SIG-M5 treated with dmso at 0.1 percent for 504 hours (cell line): Measurements from ENCODE around the gene CNTNAP2.

Experiments used
- DNase-seq: peaks from one replicate; lab custom pipeline; 2025; ENCODE audit not compliant: unreplicated experiment; lab: John Stamatoyannopoulos, UW

Gene CNTNAP2

DNA sequence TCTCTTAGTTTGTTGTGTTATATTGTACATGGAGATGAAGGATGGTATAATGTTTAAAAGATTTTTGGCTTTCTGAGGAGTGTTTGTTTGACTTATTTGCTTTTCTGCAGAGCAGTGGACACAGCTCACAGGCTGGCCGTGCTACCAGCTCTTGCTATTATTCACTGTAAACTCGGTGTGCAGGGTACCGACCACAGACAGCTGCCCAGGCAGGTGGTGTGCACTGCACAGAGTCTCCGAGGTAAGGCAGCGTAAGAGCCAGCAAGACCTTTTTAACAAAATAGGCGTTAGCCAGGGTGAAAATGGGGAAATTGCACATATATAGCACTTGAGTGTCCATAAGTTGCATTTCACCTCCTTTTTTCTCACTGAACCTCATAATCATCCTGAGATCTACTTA is 438.0 kb downstream of the CNTNAP2 start:
- no peak for DNase-seq

DNA sequence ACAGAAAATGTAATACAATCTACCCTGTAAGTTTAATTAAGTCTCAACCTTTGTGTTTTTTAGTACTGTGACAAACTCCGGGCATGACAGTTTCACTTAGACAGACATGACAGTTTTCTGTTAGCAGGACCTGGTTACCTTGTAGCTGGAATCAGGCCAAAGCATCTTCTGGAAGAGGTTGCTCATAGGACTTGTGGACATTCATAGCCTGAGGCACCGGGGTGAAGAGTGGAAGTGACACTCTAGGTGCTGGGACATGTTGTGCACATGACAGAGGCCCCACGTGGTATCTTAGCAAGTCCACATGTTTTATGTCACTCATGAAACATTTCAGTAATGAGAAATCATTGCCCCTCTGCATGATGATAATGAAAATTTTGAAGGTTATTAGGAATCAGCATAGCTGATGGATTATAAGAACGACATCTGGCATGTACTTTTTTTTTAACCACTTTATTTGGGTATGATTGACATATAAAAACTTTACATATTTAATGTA is 441.4 kb downstream of the CNTNAP2 start:
- no peak for DNase-seq

GRCh38 chr7:146565872-146566271 is 449.3 kb downstream of the CNTNAP2 start:
- no peak for DNase-seq

GRCh38 chr7:146575903-146576302 is 459.3 kb downstream of the CNTNAP2 start:
- DNase-seq: no peak

- no peak for DNase-seq
Measured at GRCh38 chr7:146591976-146592375, 475.4 kb downstream of the CNTNAP2 start.

- DNase-seq: no peak
Measured at GRCh38 chr7:146606628-146607027, 490.0 kb downstream of the CNTNAP2 start.

DNA sequence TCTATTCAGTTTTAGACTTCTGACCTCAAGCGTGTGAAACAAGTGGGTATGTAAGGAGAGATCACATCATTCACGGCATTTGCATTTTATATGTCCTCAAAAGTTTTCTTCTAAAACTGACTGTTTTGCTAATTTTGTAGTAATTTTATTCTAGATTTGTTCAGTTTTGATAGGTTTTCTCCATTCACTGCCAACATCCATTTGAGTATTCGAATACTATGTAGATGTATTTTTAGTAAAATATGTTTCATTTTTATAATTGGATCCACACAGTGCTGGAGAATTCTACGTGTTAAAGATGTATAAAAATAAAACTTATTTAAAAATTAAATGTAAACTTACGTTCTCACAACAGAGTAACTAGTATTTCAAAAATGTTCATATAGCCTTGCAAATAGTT is 503.0 kb downstream of the CNTNAP2 start:
- no peak for DNase-seq

DNA sequence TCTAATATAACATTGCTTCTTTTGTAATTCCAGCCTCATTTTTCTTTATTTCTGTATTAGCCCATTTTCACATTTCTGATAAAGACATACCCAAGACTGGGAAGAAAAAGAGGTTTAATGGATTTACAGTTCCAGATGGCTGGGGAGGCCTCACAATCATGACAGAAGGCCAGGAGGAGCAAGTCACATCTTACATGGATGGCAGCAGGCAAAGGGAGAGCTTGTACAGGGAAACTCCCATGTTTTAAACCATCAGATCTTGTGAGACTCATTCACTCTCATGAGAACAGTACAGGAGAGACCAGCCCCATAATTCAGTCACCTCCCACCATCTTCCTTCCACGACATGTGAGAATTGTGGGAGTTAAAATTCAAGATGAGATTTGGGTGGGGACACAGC is 510.3 kb downstream of the CNTNAP2 start:
- DNase-seq: no peak

- no peak for DNase-seq
Measured at GRCh38 chr7:146635205-146636032, 518.8 kb downstream of the CNTNAP2 start.

- no peak for DNase-seq
Measured at GRCh38 chr7:146636033-146636356, 519.4 kb downstream of the CNTNAP2 start.

- no peak for DNase-seq
Measured at GRCh38 chr7:146636581-146636980, 520.0 kb downstream of the CNTNAP2 start.

- no peak for DNase-seq
Measured at GRCh38 chr7:146639291-146639690, 522.7 kb downstream of the CNTNAP2 start.

- DNase-seq: no peak
Measured at GRCh38 chr7:146641491-146641890, 524.9 kb downstream of the CNTNAP2 start.

DNA sequence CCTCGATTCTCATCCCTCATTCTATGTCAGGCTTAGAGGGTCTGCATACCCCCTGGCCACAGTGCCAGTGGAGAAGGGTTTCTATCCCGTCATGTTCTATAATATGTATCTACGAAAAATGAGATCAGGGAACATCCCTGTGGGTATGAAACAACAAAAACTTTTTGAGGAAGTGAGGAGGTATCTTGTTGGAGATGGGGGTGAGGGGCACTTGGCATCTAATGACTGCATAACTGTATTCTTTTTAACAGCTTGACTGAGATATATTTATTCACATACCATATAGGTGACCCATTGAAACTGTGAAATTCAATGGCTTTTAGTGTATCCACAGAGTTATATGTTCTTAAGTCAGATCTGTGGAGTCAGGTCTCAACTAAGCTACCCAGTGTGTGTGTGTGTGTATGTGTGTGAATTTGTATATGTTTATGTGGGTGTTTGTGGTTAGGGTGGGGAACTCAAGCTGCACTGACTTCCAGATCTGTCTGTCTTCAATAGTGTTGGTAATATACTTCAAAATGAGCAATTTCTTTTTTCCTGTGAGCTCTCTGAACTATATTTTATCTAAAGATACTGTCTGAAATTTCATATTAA is 528.9 kb downstream of the CNTNAP2 start:
- no peak for DNase-seq

GRCh38 chr7:146647445-146647844 is 530.8 kb downstream of the CNTNAP2 start:
- no peak for DNase-seq

- no peak for DNase-seq
Measured at GRCh38 chr7:146652176-146652575, 535.6 kb downstream of the CNTNAP2 start.

DNA sequence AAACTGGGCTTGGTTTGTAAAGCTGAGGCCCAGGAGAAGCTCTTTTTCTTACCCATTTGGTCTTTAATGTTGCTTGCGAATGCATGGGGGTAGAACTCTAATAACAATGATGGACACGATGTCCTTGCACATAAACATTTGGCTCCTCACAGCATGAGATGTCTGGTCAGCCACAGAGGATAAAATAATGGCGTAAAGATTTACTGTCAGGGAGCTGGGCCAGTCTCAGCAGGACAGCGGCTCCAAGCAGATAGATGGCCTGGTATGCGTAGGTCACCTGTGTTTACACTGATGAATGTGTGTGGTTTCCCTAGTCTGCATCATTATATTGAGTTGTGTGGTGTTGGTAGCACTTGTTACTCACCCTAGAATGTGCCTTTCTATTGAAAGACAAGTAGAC is 537.4 kb downstream of the CNTNAP2 start:
- DNase-seq: no peak

DNA sequence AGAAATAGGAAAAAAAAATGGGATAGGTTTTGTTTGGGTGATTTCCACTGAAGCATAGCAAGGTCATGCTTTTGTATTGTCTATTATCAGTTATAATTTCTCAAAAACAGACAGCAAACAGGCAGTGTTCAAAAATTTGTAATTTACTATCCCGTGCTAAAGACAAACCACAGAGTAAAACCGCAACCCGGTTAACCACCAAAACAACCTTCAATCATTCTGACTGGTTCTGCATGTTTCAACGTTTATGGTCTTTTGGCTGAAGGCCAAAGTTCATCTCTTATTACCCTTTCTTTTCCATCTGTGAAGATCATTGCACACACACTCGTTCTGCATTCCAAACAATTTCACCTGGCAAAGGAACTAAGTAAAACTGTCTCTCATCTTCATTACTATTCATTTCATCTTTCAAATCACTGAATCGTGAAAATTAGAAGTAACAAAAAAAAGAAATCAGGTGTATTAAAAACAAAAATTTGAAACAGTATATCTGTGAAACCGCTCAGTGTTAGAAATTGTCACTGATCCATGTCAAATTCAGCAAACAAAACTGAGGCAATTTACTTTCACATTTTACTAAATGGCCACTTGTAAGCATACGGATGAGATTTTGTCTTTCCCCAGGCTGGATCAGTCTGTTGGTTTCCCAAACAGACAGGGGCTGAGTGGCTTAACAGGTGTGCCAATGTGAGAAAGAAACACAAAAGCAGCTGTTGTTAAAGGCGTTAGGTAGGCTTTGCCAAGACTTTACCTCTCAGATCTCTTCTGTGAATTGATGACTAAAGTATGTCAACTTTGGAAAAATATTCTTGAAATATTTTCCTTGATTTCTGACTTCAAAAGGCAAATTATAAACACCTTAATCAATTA is 539.6 kb downstream of the CNTNAP2 start:
- no peak for DNase-seq

DNA sequence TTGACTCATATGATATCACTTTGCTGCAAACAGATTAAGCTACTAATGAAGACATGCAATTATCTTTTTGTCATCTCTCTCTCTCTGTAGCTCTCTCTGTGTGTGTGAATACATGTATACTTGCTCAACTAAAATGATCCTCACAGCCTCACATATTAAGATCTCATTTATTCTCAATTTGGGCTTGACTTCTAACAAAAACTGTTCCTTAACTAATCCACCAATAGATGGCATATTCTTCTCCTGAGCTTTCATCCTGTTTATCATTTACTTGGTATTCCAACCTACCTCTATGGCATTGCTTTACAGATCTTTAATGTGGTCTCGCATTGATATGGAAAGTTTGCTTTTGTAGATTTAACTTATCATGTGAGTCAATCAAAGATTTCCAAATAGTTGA is 540.4 kb downstream of the CNTNAP2 start:
- no peak for DNase-seq

- DNase-seq: no peak
Measured at GRCh38 chr7:146658604-146659003, 542.0 kb downstream of the CNTNAP2 start.

GRCh38 chr7:146659732-146660131 is 543.1 kb downstream of the CNTNAP2 start:
- DNase-seq: no peak

DNA sequence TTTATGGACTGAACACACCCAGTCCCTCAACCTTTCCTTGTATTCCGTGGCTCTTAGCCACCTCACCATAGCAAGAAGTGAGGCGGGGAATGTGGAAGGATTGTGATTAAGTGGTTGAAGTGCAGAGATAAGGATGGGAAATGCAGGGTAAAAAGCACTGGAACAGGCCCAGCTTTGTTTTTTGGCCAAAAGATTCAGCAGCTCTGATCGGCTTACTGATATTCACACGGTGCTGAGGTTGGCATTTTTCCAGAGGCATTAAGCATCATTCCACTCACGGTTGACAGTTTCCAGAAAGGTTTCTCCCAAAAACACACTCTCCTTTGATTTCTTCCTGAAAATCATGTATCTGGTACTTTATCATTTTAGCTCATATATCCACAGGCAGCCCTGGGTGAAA is 544.2 kb downstream of the CNTNAP2 start:
- no peak for DNase-seq
